NCI-H345 treated with DMSO at 0.1 percent for 48 hours (cell line): Measurements from ENCODE around the gene RRP12.
A peak's percentile ranks its signal among the peaks of the same experiment; 100 is the strongest.
"Not testable (repeated sequence)": the region's sequence is repeated elsewhere in the genome, so short reads cannot be mapped to it uniquely, and the experiment has no call there.

Experiments
- DNase-seq: peaks from one replicate; lab custom pipeline; 2025; ENCODE audit not compliant: unreplicated experiment; lab: John Stamatoyannopoulos, UW

The RRP12 gene

GRCh38 chr10:97408496-97408992, 7.4 kb upstream of the RRP12 start:
- no peak for DNase-seq

- no peak for DNase-seq
These were observed 6.8 kb upstream of the RRP12 start for GRCh38 chr10:97407952-97408248.

GRCh38 chr10:97407211-97407951, 6.2 kb upstream of the RRP12 start:
- DNase-seq = peak; percentile 56

- not testable (repeated sequence) for DNase-seq
These were observed 5.3 kb upstream of the RRP12 start for GRCh38 chr10:97406483-97406882.

DNA sequence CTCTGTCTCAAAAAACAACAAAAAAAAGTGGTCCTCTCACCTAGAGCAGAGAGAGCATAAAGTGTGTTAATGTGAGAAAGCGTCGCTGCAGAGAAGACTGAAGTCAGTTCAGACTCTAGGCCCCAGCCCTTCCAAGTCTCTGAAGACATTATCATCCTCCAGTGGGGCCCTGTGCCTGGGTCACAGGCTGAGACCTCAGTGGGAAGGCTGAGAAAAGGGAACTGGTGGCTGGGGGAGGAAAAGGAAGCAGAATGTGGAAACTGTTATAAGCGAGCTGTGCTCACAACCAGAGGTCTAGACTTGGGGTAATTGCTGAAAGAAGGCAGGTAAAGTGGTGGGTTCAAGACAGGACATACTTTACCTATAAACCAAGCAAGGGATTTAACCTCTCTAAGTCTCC, 4.9 kb upstream of the RRP12 start:
- DNase-seq = no peak

DNA sequence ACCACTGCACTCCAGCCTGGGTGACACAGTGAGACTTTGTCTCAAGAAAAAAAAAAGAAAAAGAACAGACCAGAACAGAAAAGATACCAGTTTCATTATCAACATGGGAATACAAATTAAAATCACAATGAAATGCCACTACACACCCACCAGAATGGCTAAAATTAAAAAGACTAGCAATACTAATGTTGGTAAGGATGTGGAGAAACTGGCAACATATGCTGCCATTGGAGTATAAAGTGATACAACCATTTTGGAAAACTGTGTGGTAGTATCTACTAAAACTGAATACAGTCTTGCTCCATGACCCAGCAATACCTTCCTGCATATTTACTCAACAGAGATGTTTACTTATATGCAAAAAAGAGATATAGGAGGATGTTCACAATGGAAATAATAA, 2.9 kb upstream of the RRP12 start:
- DNase-seq = no peak

DNA sequence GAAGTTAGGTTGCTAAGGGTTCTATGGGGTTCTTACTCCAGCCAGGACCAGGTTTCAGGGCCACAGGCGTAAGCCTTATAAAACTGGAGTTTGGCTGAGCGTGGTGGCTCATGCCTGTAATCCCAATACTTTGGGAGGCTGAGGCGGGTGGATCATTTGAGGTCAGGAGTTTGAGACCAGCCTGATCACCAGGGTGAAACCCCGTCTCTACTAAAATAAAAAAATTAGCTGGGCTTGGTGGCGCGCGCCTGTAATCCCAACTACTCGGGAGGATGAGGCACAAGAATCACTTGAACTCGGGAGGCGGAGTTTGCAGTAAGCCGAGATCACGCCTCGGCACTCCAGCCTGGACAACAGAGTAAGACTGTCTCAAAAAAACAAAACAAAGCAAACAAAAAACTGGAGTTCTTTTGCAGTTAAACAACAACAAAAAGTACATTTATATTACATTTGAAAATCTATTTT, 347 bp upstream of the RRP12 start:
- no peak for DNase-seq

DNA sequence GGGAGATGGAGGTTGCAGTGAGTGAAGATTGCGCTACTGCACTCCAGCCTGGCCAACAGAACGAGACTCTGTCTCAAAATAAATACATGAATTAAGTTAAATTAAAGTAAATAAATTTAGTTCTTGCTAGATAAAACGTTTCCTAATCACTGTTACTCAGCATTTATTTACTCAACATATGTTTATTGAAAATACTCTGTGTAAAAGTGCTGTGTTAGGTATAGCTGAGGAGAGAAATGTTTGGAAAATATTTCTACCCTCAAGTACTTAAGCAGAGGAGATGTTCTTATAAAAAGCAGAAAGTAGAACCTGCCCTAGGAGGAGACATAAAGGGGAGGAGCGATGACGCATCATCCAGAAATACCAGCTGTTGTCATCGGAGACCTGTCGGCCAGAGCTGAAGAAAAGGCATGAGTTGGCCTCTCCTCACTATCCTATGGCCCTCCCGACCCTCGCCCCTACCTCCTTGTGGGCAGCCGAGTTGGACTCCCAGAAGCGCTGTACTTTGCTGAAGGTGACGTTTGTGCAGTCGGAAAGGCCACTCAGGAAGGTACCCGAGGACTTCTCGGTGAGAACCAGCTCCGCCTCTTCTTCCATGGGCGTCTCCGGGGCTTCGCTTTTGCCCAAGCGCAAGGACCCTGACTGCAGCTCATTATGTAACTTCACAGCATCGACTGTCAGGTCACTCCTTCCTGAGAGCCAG, 1.1 kb downstream of the RRP12 start:
- DNase-seq = no peak

GRCh38 chr10:97396056-97396455, 5.1 kb downstream of the RRP12 start:
- DNase-seq = no peak

DNA sequence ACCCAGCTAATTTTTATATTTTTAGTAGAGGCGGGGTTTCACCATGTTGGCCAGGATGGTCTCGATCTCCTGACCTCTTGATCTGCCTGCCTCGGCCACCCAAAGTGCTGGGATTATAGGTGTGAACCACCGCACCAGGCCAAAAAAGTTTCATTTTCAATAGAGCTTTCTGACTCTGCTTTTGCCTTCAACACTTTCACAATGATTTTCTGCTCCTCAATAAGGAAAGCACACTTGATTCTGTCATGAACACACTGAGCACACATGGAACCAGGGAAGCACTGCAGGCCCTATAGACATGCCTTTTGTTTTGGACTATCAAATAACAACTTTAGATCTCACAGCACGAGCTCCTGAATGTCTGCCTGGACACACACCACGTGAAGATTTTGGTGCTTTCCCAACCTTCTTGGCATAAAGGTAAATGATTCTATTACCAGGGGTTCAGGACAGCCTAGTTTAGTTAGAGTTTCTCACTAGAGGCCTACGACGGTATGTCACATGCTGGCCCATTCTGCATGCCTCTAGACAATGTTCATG, 8.0 kb downstream of the RRP12 start:
- DNase-seq = no peak

DNA sequence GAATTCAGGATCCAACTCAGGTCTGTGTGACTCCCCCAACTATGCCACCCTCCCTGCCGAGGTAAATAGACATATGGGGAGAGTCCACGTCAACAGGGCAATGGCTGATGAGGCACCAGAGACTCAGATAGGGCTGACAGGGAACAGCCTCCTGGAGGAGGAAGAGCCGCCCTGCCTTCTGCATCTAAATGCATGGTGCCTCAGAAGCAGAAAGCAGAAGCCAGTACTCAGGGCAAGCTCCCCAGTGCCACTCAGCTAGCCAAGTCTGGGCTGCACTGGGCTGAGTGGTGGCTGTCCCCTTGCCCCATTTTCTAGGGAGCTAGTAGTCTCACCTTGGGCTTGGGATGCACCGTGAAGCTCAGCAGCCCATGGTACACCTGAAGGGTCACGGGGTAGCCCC, 11.0 kb downstream of the RRP12 start:
- DNase-seq = no peak

GRCh38 chr10:97388152-97388551, 13.0 kb downstream of the RRP12 start:
- DNase-seq = no peak

DNA sequence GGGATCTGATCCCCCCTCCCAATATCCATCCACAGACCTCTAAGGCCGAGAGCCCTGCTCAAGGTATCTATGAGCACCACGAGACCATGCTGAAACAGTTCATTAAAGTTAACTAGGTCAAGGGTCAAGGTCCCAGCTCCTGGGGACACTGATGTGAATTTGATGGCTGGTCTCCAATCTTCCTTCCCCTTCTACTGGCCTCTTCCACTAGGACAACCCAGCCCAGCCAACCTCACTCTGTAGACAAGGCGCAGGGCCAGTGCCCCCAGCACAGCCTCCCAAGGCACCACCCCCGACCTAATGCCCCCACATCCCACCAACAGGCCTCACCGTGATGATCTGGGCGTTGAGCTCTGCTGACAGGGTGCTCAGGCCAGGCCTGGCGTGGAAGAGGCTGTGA, 15.6 kb downstream of the RRP12 start:
- no peak for DNase-seq

DNA sequence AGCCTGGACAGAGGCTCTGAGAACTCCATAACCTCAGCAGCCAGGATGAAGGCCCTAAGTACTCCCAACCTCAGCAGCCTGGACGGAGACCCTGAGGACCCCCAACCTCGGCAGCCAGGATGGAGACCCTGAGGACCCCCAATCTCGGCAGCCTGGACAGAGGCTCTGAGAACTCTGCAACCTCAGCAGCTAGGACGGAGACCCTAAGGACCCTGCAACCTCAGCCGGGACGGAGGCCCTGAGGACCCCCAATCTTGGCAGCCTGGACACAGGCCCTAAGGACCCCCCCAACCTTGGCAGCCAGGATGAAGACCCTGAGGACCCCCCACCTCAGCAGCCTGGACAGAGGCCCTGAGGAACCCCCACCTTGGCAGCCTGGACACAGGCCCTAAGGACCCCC, 16.5 kb downstream of the RRP12 start:
- no peak for DNase-seq

GRCh38 chr10:97384156-97384555, 17.0 kb downstream of the RRP12 start:
- DNase-seq = no peak

- no peak for DNase-seq
These were observed 18.0 kb downstream of the RRP12 start for GRCh38 chr10:97383159-97383558.

GRCh38 chr10:97381626-97382025, 19.5 kb downstream of the RRP12 start:
- DNase-seq = no peak

GRCh38 chr10:97380516-97380915, 20.6 kb downstream of the RRP12 start:
- DNase-seq = no peak

GRCh38 chr10:97378933-97379921, 21.9 kb downstream of the RRP12 start:
- DNase-seq = no peak

GRCh38 chr10:97376413-97376812, 24.7 kb downstream of the RRP12 start:
- DNase-seq = no peak

DNA sequence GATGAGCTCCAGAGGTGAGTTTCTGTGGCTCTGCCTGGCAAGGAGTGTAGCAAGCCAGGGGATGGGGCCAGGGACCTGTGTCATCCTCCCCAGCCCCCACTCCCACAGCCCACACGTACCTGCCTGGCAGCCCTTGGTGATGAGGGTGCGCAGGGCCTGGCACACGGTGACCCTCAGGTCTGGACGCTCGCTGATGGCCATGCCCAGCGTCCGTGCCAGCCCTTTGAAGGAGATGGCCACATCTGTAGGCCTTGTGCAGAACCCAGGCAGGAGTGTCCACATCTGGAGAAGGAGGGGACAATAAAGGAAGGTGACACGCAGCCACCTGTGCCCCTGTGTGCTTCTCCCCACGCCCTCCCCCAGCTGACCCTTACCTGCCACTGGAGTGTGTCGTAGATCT, 27.7 kb downstream of the RRP12 start:
- no peak for DNase-seq
